Stomach (tissue), 9 donors: ENCODE measurements around the gene SVIP. TPM values are rescaled to one million over a fixed set of nuclear protein-coding genes. Genes with fewer than 3 reads are reported as not detected.

ENCODE experiments used
- DNase-seq, 2 donors: peaks; one replicate each; pipeline versions ENCODE4 v3.0.0 to v3.0.0-alpha.2; 2013 to 2019
- H3K27ac ChIP-seq, 5 donors: fragments of 200-600 bp in 4 of 5; sonication (generic) in 4 of 5; one replicate each; pipeline ENCODE4 v1.5.1; 2013 to 2019; ENCODE audit warnings: mild to moderate bottlenecking in 1 of 5, moderate library complexity in 1 of 5
- H3K27me3 ChIP-seq, 3 donors: fragments of 200-600 bp; sonication (generic); one replicate each; pipeline ENCODE4 v1.5.1; 2017 to 2019; ENCODE audit warnings: mixed run types in 1 of 3
- H3K36me3 ChIP-seq, 4 donors: fragments of 200-600 bp; sonication (generic); 1 replicate in 3 of 4; 2 replicates in 1 of 4; pipeline ENCODE4 v1.5.1; 2016 to 2019
- H3K4me1 ChIP-seq, 4 donors: fragments of 200-600 bp; sonication (generic); one replicate each; pipeline ENCODE4 v1.5.1; 2016 to 2019
- H3K4me3 ChIP-seq, 4 donors: fragments of 200-600 bp; sonication (generic) in 3 of 4; one replicate each; pipeline ENCODE4 v1.5.1; 2016 to 2019; ENCODE audit warnings: mild to moderate bottlenecking in 1 of 4
- H3K9me3 ChIP-seq, 4 donors: fragments of 200-600 bp; sonication (generic); one replicate each; pipeline ENCODE4 v1.5.1; 2016 to 2019
- CTCF ChIP-seq, 7 experiments: fragments of 450-650 bp in 4 of 7; fragments of 200-600 bp in 3 of 7; sonication (generic) in 3 of 7; IDR thresholded peaks; one replicate each; pipeline ENCODE4 v1.5.1; 2016 to 2019; ENCODE audit warnings: antibody characterized with exemption in 7 of 7, control low read depth in 2 of 7, mild to moderate bottlenecking in 1 of 7
- EP300 ChIP-seq: sonication (generic); formaldehyde crosslinking; IDR thresholded peaks from one replicate; pipeline ENCODE4 v1.6.1; 2017; ENCODE audit warnings: antibody characterized with exemption
- POLR2A ChIP-seq, 4 donors: fragments of 450-650 bp; IDR thresholded peaks; one replicate each; pipeline ENCODE4 v1.6.1; 2016; ENCODE audit warnings: antibody characterized with exemption in 4 of 4, control low read depth in 2 of 4, mild to moderate bottlenecking in 1 of 4, moderate library complexity in 1 of 4
- POLR2AphosphoS5 ChIP-seq, 3 donors: sonication (generic); formaldehyde crosslinking; IDR thresholded peaks; one replicate each; pipeline ENCODE4 v1.6.1; 2016; ENCODE audit warnings: antibody characterized with exemption in 3 of 3
- WGBS, 5 donors: extraction: QIAGEN DNeasy Blood & Tissue Kit in 3 of 5; methylation state at CpG; one replicate each; pipeline versions ENCODE4 v1.1.5 to v1.1.7; 2013 to 2018; 5-methylcytosine and 5-hydroxymethylcytosine counted together
- intact Hi-C: fragments of 100-400 bp; cut with DNase I; formaldehyde crosslinking; loops from one replicate; pipeline ENCODE4 v1.15.1; 2023; ENCODE audit warnings: low total_unique reads
- polyA plus RNA-seq, 3 donors: library from polyadenylated mRNA; stranded (reverse); fragments of 200-250 nt; gene quantifications; one replicate each; pipeline ENCODE4 v1.2.3, GENCODE V29; 2013
- total RNA-seq, 5 donors: library from RNA; depleted of rRNA; stranded (reverse); fragments of >200 nt; gene quantifications; one replicate each; pipeline versions ENCODE4 v1.1.0 to v1.2.3, GENCODE V29; 2014 to 2016
- donor health status: healthy with polysubstance abuse.
- donor health status: Bipolar disorder and iron deficiency.
- donor health status: healthy.

SVIP gene
- total and polyA plus RNA-seq, 8 donors, result 3.5 to 34.3 (median 14.2) TPM

- peaks cover 0 to 2% (median 0%) of the 10 kb centered on the region in 4 donors for H3K4me1 ChIP-seq
- WGBS, 5 donors, result 91 to 97% (median 94%) methylated on average over 2 of the region's 2 CpGs
- intact Hi-C loops, result no loop called here
- H3K27ac ChIP-seq, result no peak overlapping the region
- H3K4me3 ChIP-seq, result no peak overlapping the region
- H3K27me3 ChIP-seq, result no peaks in the 10 kb centered on the region
- no peaks in the 10 kb centered on the region for H3K9me3 ChIP-seq
- no peak for DNase-seq
- TF ChIP-seq POLR2A (IDR thresholded peaks at IDR 0.05) (no peak), EP300 (no peak), POLR2AphosphoS5 (IDR thresholded peaks at IDR 0.05) (no peak), CTCF (IDR thresholded peaks at IDR 0.05) (no peak)
- peaks cover 4 to 93% (median 80%) of the 10 kb centered on the region in 4 donors for H3K36me3 ChIP-seq
Measured at GRCh38 chr11:22822203-22822602, 7.4 kb downstream of the SVIP start.

GRCh38 chr11:22809893-22810292, 19.7 kb downstream of the SVIP start:
- 73 to 96% (median 93%) methylated on average over 3 of the region's 3 CpGs for WGBS, 5 donors
- Histone ChIP-seq H3K27ac (no peak overlapping the region), H3K9me3 (peaks cover 0 to 6% (median 0%) of the 10 kb centered on the region in 4 donors), H3K36me3 (no peaks in the 10 kb centered on the region), H3K27me3 (no peaks in the 10 kb centered on the region), H3K4me1 (peaks cover 0 to 15% (median 13%) of the 10 kb centered on the region in 4 donors), H3K4me3 (no peak overlapping the region)
- intact Hi-C loops, result no loop called here
- DNase-seq, result no peak
- no peak for TF ChIP-seq EP300
- TF ChIP-seq POLR2AphosphoS5 (IDR thresholded peaks at IDR 0.05), result no peak
- TF ChIP-seq POLR2A (IDR thresholded peaks at IDR 0.05), result no peak
- no peak for TF ChIP-seq CTCF (IDR thresholded peaks at IDR 0.05)

- DNase-seq, result peak in 1 of 2 donors; percentile 48
- TF ChIP-seq POLR2A (IDR thresholded peaks at IDR 0.05) (no peak), POLR2AphosphoS5 (IDR thresholded peaks at IDR 0.05) (no peak), EP300 (no peak), CTCF (IDR thresholded peaks at IDR 0.05) (no peak)
- H3K4me3 ChIP-seq, result no peak overlapping the region
- H3K9me3 ChIP-seq, result peaks cover 0 to 6% (median 0%) of the 10 kb centered on the region in 4 donors
- 61 to 78% (median 71%) methylated on average over 3 of the region's 3 CpGs for WGBS, 5 donors
- intact Hi-C loops, result no loop called here
- no peaks in the 10 kb centered on the region for H3K27me3 ChIP-seq
- peaks cover 0 to 15% (median 13%) of the 10 kb centered on the region in 4 donors for H3K4me1 ChIP-seq
- no peaks in the 10 kb centered on the region for H3K36me3 ChIP-seq
- peak overlapping the region in 2 of 5 donors; percentile 27 to 71 for H3K27ac ChIP-seq
Measured at GRCh38 chr11:22808571-22809197, 20.9 kb downstream of the SVIP start.

GRCh38 chr11:22807855-22808570, 21.6 kb downstream of the SVIP start:
- TF ChIP-seq EP300, result no peak
- no peak for TF ChIP-seq POLR2AphosphoS5 (IDR thresholded peaks at IDR 0.05)
- TF ChIP-seq POLR2A (IDR thresholded peaks at IDR 0.05), result no peak
- TF ChIP-seq CTCF (IDR thresholded peaks at IDR 0.05), result no peak
- intact Hi-C loops, result no loop called here
- Histone ChIP-seq H3K4me1 (peaks cover 0 to 15% (median 13%) of the 10 kb centered on the region in 4 donors), H3K36me3 (no peaks in the 10 kb centered on the region), H3K9me3 (peaks cover 0 to 6% (median 0%) of the 10 kb centered on the region in 4 donors), H3K27ac (peak overlapping the region in 2 of 5 donors; percentile 27 to 71), H3K27me3 (no peaks in the 10 kb centered on the region), H3K4me3 (no peak overlapping the region)
- peak in 1 of 2 donors; percentile 30 for DNase-seq
- WGBS, 5 donors, result 55 to 79% (median 71%) methylated on average over 2 of the region's 2 CpGs
